Esophagus (tissue), 2 donors: Measurements from ENCODE around the gene PLVAP. TPM values are rescaled to one million over a fixed set of nuclear protein-coding genes. Genes with fewer than 3 reads are reported as not detected.

Experiments
- H3K27ac ChIP-seq, 2 donors: one replicate each; pipeline ENCODE4 v1.5.1; 2013; ENCODE audit warnings: low read depth in 2 of 2, mild to moderate bottlenecking in 2 of 2, inconsistent platforms in 1 of 2, low read length in 1 of 2, moderate library complexity in 1 of 2
- H3K27me3 ChIP-seq, 2 donors: one replicate each; pipeline ENCODE4 v1.6.1; 2013; ENCODE audit warnings: low read length in 2 of 2, control low read depth in 1 of 2, mild to moderate bottlenecking in 1 of 2; ENCODE audit not compliant: insufficient read depth in 2 of 2, control insufficient read depth in 1 of 2
- H3K36me3 ChIP-seq, 2 donors: one replicate each; pipeline ENCODE4 v1.6.1; 2013; ENCODE audit warnings: low read length in 1 of 2; ENCODE audit not compliant: control insufficient read depth in 2 of 2, insufficient read depth in 2 of 2
- H3K4me1 ChIP-seq, 2 donors: one replicate each; pipeline ENCODE4 v1.6.1; 2013; ENCODE audit warnings: low read length in 1 of 2; ENCODE audit not compliant: control insufficient read depth in 2 of 2, insufficient read depth in 2 of 2
- H3K4me3 ChIP-seq, 2 donors: one replicate each; pipeline ENCODE4 v1.5.1; 2013; ENCODE audit warnings: low read length in 2 of 2, mild to moderate bottlenecking in 2 of 2, low read depth in 1 of 2, moderate library complexity in 1 of 2
- H3K9me3 ChIP-seq, 2 donors: one replicate each; pipeline ENCODE4 v1.6.1; 2013; ENCODE audit warnings: mild to moderate bottlenecking in 2 of 2, low read depth in 1 of 2, low read length in 1 of 2, moderate library complexity in 1 of 2; ENCODE audit not compliant: control insufficient read depth in 2 of 2, insufficient read depth in 1 of 2
- WGBS, 2 donors: extraction: QIAGEN DNeasy Blood & Tissue Kit; methylation state at CpG; one replicate each; pipeline ENCODE4 v1.1.7; 2013; 5-methylcytosine and 5-hydroxymethylcytosine counted together
- polyA plus RNA-seq, 2 donors: library from polyadenylated mRNA; stranded (reverse); fragments of 200-250 nt; gene quantifications; one replicate each; pipeline ENCODE4 v1.2.3, GENCODE V29; 2013
- donor health status: healthy with polysubstance abuse.
- donor health status: Bipolar disorder and iron deficiency.

The PLVAP gene
- polyA plus RNA-seq, 2 donors, result 29.5 to 30.7 TPM

DNA sequence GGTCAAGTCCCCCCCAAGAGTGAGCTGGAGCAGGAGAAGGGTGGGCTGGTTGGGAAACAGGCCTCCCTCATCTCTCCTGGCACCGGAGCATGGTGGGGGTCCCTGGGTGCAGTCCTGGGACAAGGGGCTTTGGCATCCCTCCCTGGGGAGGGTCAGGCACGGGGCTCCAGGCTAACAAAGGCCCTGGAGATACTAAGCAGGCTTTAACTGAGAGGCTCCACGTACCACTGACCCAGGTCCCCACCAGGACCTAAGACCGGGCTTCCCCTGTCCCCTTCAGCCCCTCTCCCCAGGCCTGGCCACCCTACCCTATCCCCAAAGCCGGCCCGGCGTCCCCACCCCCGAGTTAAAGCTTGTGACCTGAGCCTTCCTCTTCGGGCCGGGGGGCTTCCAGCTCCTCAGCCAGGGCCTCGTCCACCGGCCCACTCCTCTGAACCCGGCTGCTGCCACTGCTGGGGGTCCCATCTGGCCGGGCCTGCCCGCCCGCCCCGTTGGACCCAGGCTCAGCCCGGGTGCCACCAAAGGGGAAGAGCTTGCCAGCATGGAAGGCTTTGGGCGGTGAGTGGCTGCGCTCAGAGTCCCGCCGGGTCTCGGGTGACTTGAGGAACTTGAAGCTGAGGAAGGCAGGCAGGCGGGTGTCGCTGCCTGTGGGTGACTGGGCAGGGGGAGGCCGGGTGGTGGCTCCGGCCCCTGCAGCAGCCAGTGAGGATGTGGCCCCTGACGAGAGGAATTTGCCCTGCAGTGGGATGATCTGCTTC lies 52.6 kb downstream of the PLVAP start:
- peaks cover 5 to 7% of the 10 kb centered on the region in 2 donors for H3K4me1 ChIP-seq
- H3K27ac ChIP-seq, result no peak overlapping the region
- H3K36me3 ChIP-seq, result peaks cover 5 to 27% of the 10 kb centered on the region in 2 donors
- WGBS, 2 donors, result 90 to 91% methylated on average over 28 of the region's 28 CpGs
- H3K9me3 ChIP-seq, result no peaks in the 10 kb centered on the region
- H3K4me3 ChIP-seq, result no peak overlapping the region
- no peaks in the 10 kb centered on the region for H3K27me3 ChIP-seq

GRCh38 chr19:17323964-17324332 lies 53.2 kb downstream of the PLVAP start:
- H3K4me1 ChIP-seq, result peaks cover 2 to 4% of the 10 kb centered on the region in 2 donors
- no peaks in the 10 kb centered on the region for H3K9me3 ChIP-seq
- 30 to 33% methylated on average over 5 to 7 of the region's 7 CpGs for WGBS, 2 donors
- H3K36me3 ChIP-seq, result peaks cover 5 to 30% of the 10 kb centered on the region in 2 donors
- H3K27me3 ChIP-seq, result no peaks in the 10 kb centered on the region
- no peak overlapping the region for H3K4me3 ChIP-seq
- H3K27ac ChIP-seq, result no peak overlapping the region

DNA sequence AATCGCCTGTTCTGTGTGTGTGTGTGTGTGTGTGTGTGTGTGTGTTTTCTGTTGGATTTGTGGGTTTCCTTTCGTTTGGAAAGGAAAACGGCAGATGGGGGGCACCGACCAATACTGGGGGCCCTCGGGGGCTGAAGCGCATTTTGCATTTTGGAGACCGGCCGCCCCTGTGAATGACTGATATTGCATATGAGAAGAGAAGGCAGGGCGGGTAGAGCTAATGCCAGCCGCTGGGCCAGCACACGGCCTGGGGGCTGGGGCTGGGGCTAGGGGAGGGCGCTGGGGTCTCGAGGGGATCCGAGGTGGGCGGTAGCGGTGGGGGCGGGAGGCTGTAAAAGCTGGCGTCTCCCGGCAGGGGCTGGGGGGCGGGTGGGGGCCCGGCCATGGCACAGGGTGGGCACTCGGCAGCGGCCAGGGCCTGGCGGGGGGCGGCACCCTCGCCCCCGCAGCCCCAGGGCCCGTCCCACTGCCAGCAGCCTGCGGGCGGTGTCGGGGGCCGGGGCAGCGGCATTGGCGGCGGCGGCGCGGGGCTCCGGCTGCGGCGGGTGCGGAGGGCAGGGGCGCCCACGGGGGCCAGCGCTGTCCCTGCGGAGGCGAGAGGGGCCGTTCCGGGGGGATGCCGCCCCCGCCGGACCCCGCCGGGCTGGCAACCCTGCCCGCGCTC lies 53.7 kb downstream of the PLVAP start:
- peaks cover 5 to 31% of the 10 kb centered on the region in 2 donors for H3K36me3 ChIP-seq

GRCh38 chr19:17322854-17323253 lies 54.3 kb downstream of the PLVAP start:
- H3K9me3 ChIP-seq, result no peaks in the 10 kb centered on the region
- peaks cover 5 to 31% of the 10 kb centered on the region in 2 donors for H3K36me3 ChIP-seq
- no peaks in the 10 kb centered on the region for H3K4me1 ChIP-seq
- no peaks in the 10 kb centered on the region for H3K27me3 ChIP-seq
- H3K4me3 ChIP-seq, result no peak overlapping the region
- H3K27ac ChIP-seq, result no peak overlapping the region
- WGBS, 2 donors, result 70 to 78% methylated on average over 10 of the region's 10 CpGs

More for the DNA sequence above, 53.7 kb downstream of the PLVAP start:
- no peaks in the 10 kb centered on the region for H3K4me1 ChIP-seq
- H3K27ac ChIP-seq, result no peak overlapping the region
- no peaks in the 10 kb centered on the region for H3K27me3 ChIP-seq
- H3K9me3 ChIP-seq, result no peaks in the 10 kb centered on the region
- H3K4me3 ChIP-seq, result no peak overlapping the region
- 42 to 44% methylated on average over 44 to 56 of the region's 56 CpGs for WGBS, 2 donors

- Histone ChIP-seq H3K4me3 (no peak overlapping the region), H3K27me3 (no peaks in the 10 kb centered on the region), H3K27ac (no peak overlapping the region), H3K9me3 (no peaks in the 10 kb centered on the region), H3K4me1 (no peaks in the 10 kb centered on the region), H3K36me3 (peaks cover 5 to 31% of the 10 kb centered on the region in 2 donors)
- WGBS, 2 donors, result 82 to 85% methylated on average over 19 of the region's 19 CpGs
Observed at GRCh38 chr19:17321655-17322489, 55.3 kb downstream of the PLVAP start.

GRCh38 chr19:17320435-17320834 lies 56.7 kb downstream of the PLVAP start:
- no peaks in the 10 kb centered on the region for H3K27me3 ChIP-seq
- H3K4me3 ChIP-seq, result no peak overlapping the region
- WGBS, 2 donors, result 79 to 89% methylated on average over 11 of the region's 11 CpGs
- H3K27ac ChIP-seq, result no peak overlapping the region
- H3K4me1 ChIP-seq, result no peaks in the 10 kb centered on the region
- peaks cover 0 to 3% of the 10 kb centered on the region in 2 donors for H3K9me3 ChIP-seq
- H3K36me3 ChIP-seq, result peaks cover 9 to 39% of the 10 kb centered on the region in 2 donors

GRCh38 chr19:17319473-17320238 lies 57.5 kb downstream of the PLVAP start:
- Histone ChIP-seq H3K27me3 (no peaks in the 10 kb centered on the region), H3K36me3 (peaks cover 10 to 36% of the 10 kb centered on the region in 2 donors), H3K27ac (no peak overlapping the region), H3K9me3 (peaks cover 0 to 3% of the 10 kb centered on the region in 2 donors), H3K4me3 (no peak overlapping the region), H3K4me1 (no peaks in the 10 kb centered on the region)
- WGBS, 2 donors, result 90 to 93% methylated on average over 38 to 40 of the region's 40 CpGs

- Histone ChIP-seq H3K9me3 (peaks cover 0 to 6% of the 10 kb centered on the region in 2 donors), H3K27ac (no peak overlapping the region), H3K4me1 (no peaks in the 10 kb centered on the region), H3K27me3 (no peaks in the 10 kb centered on the region), H3K4me3 (no peak overlapping the region), H3K36me3 (peaks cover 16 to 42% of the 10 kb centered on the region in 2 donors)
- 72 to 74% methylated on average over 6 of the region's 6 CpGs for WGBS, 2 donors
Observed at GRCh38 chr19:17318966-17319365, 58.2 kb downstream of the PLVAP start.
